PC-9 (cell line): ENCODE measurements around the gene PALM. TPM values are rescaled to one million over a fixed set of nuclear protein-coding genes. Genes with fewer than 3 reads are reported as not detected.
"Not testable (repeated sequence)": the region's sequence is repeated elsewhere in the genome, so short reads cannot be mapped to it uniquely, and the experiment has no call there.

ENCODE experiments used
- BruUV-seq: library from RNA; stranded (reverse); fragments of 400-500 nt; replicated peaks from 2 replicates; lab custom pipeline; 2021; lab: Mats Ljungman, UMichigan
- CTCF ChIA-PET: fragments of 300-600 bp; sonication (Branson Sonifier 250); formaldehyde crosslinking; loops from one replicate; lab custom pipeline; 2022; ENCODE audit warnings: antibody characterized with exemption; lab: Charles Lee
- POLR2A ChIA-PET: fragments of 300-600 bp; sonication (Branson Sonifier 250); formaldehyde crosslinking; loops from one replicate; lab custom pipeline; 2022; ENCODE audit warnings: antibody characterized with exemption; ENCODE audit not compliant: unreplicated experiment; lab: Charles Lee
- DNase-seq, 2 experiments: peaks; one replicate each; pipeline versions ENCODE4 v3.0.0 to v3.0.0-alpha.2; 2015 to 2022; ENCODE audit warnings: mixed read lengths in 1 of 2
- H2AFZ ChIP-seq: fragments of 200-600 bp; sonication (generic); 2 replicates; pipeline ENCODE4 v1.8.1; 2017; ENCODE audit warnings: antibody characterized with exemption
- H3F3A ChIP-seq: fragments of 200-600 bp; sonication (generic); 2 replicates; pipeline ENCODE4 v1.8.1; 2017; ENCODE audit warnings: antibody characterized with exemption, mild to moderate bottlenecking, low read depth; ENCODE audit not compliant: insufficient read depth
- H3K27ac ChIP-seq: fragments of 200-600 bp; sonication (generic); 2 replicates; pipeline ENCODE4 v1.6.1; 2016; ENCODE audit warnings: mixed run types
- H3K27me3 ChIP-seq: fragments of 200-600 bp; sonication (generic); 2 replicates; pipeline ENCODE4 v1.6.1; 2016; ENCODE audit warnings: low read depth, mixed run types; ENCODE audit not compliant: insufficient read depth
- H3K36me3 ChIP-seq: fragments of 200-600 bp; sonication (generic); 2 replicates; pipeline ENCODE4 v1.6.1; 2016; ENCODE audit warnings: low read depth, mixed run types
- H3K4me1 ChIP-seq: fragments of 200-600 bp; sonication (generic); replicated peaks from 2 replicates; pipeline ENCODE4 v1.6.1; 2016; ENCODE audit warnings: mixed run types; ENCODE audit not compliant: insufficient read depth
- H3K4me2 ChIP-seq: fragments of 200-600 bp; sonication (generic); 2 replicates; pipeline ENCODE4 v1.6.1; 2017; ENCODE audit warnings: mixed run types
- H3K4me3 ChIP-seq: fragments of 200-600 bp; sonication (generic); 2 replicates; pipeline ENCODE4 v1.6.1; 2016; ENCODE audit warnings: mixed run types
- H3K79me2 ChIP-seq: fragments of 200-600 bp; sonication (generic); 2 replicates; pipeline ENCODE4 v1.6.1; 2017; ENCODE audit warnings: low read depth, mixed run types
- H3K9me2 ChIP-seq: fragments of 200-600 bp; sonication (generic); 2 replicates; pipeline ENCODE4 v1.8.1; 2017; ENCODE audit warnings: mild to moderate bottlenecking; ENCODE audit not compliant: insufficient read depth
- H3K9me3 ChIP-seq: fragments of 200-600 bp; sonication (generic); 2 replicates; pipeline ENCODE4 v1.8.1; 2016; ENCODE audit warnings: low read depth; ENCODE audit not compliant: insufficient read depth
- H4K20me1 ChIP-seq: fragments of 200-600 bp; sonication (generic); 2 replicates; pipeline ENCODE4 v1.8.1; 2017; ENCODE audit not compliant: insufficient read depth
- CTCF ChIP-seq: fragments of 200-600 bp; sonication (generic); conservative IDR thresholded peaks from 2 replicates; pipeline ENCODE4 v1.6.1; 2017; ENCODE audit warnings: mixed run types, antibody characterized with exemption, mild to moderate bottlenecking, moderate library complexity
- EZH2 ChIP-seq: fragments of 200-600 bp; sonication (generic); IDR thresholded peaks from 2 replicates; pipeline ENCODE4 v1.8.0; 2017; ENCODE audit warnings: antibody characterized with exemption, low read depth
- intact Hi-C: fragments of 100-400 bp; cut with micrococcal nuclease; formaldehyde crosslinking; loops from one replicate; pipeline ENCODE4 v1.10.0; 2022; ENCODE audit not compliant: unreplicated experiment
- total RNA-seq: library from RNA; stranded (reverse); gene quantifications from 2 replicates; pipeline ENCODE4 v1.2.3, GENCODE V29; 2021

The PALM gene
- total RNA-seq, 1 experiment from 2014 or later: 1.8 TPM

- CTCF ChIA-PET: interaction anchor here (0.6 kb wide), 1 partner anchor 71 kb away, joined by 3 read pairs; no protein-coding TSS in a partner anchor
- BruUV-seq: no TSS peak
Measured at GRCh38 chr19:741506-742131, 32.9 kb downstream of the PALM start.

GRCh38 chr19:742540-743075 is 33.9 kb downstream of the PALM start:
- CTCF ChIA-PET: no interaction called here
- H3K4me1 ChIP-seq: no peaks in the 10 kb centered on the region
- H3K4me3 ChIP-seq: no peak overlapping the region
- H3K4me2 ChIP-seq: no peak overlapping the region
- intact Hi-C loops: no loop called here
- H3F3A ChIP-seq: peaks cover 10% of the 10 kb centered on the region; the same call in 1 of the 2 replicates
- POLR2A ChIA-PET: interaction anchor here (0.6 kb wide), 1 partner anchor 125 kb away, joined by 6 read pairs; no protein-coding TSS in a partner anchor
- no peaks in the 10 kb centered on the region for H3K9me3 ChIP-seq
- no peak for DNase-seq
- H3K36me3 ChIP-seq: no peaks in the 10 kb centered on the region
- BruUV-seq: no TSS peak
- no peaks in the 10 kb centered on the region for H3K27me3 ChIP-seq
- no peaks in the 10 kb centered on the region for H4K20me1 ChIP-seq
- TF ChIP-seq EZH2 (no peak), CTCF (no peak)
- H3K27ac ChIP-seq: no peak overlapping the region
- H2AFZ ChIP-seq: no peak overlapping the region
- H3K79me2 ChIP-seq: no peaks in the 10 kb centered on the region
- no peaks in the 10 kb centered on the region for H3K9me2 ChIP-seq

More at GRCh38 chr19:741506-742131, 32.9 kb downstream of the PALM start:
- H4K20me1 ChIP-seq: no peaks in the 10 kb centered on the region
- H3K9me3 ChIP-seq: no peaks in the 10 kb centered on the region
- H3K4me1 ChIP-seq: no peaks in the 10 kb centered on the region
- no peaks in the 10 kb centered on the region for H3K36me3 ChIP-seq
- POLR2A ChIA-PET: no interaction called here
- no peak overlapping the region for H3K27ac ChIP-seq
- no peak overlapping the region for H3K4me3 ChIP-seq
- TF ChIP-seq EZH2 (no peak), CTCF (peak; percentile 50; the same call in 1 of the 2 replicates)
- H2AFZ ChIP-seq: no peak overlapping the region
- H3K79me2 ChIP-seq: no peaks in the 10 kb centered on the region
- peaks cover 10% of the 10 kb centered on the region; the same call in 1 of the 2 replicates for H3F3A ChIP-seq
- no peak for DNase-seq
- no peak overlapping the region for H3K4me2 ChIP-seq
- H3K9me2 ChIP-seq: no peaks in the 10 kb centered on the region
- no peaks in the 10 kb centered on the region for H3K27me3 ChIP-seq
- intact Hi-C loops: no loop called here

- no peaks in the 10 kb centered on the region for H3K9me2 ChIP-seq
- no peaks in the 10 kb centered on the region for H3K4me1 ChIP-seq
- ChIA-PET CTCF (no interaction called here), POLR2A (interaction anchor here (0.6 kb wide), 1 partner anchor 126 kb away, joined by 6 read pairs; no protein-coding TSS in a partner anchor)
- H3K4me2 ChIP-seq: no peak overlapping the region
- H4K20me1 ChIP-seq: no peaks in the 10 kb centered on the region
- no peak overlapping the region for H3K27ac ChIP-seq
- no peaks in the 10 kb centered on the region for H3K27me3 ChIP-seq
- BruUV-seq: no TSS peak
- H3F3A ChIP-seq: peaks cover 10% of the 10 kb centered on the region; the same call in 1 of the 2 replicates
- no peaks in the 10 kb centered on the region for H3K36me3 ChIP-seq
- TF ChIP-seq CTCF (no peak), EZH2 (no peak)
- H3K79me2 ChIP-seq: no peaks in the 10 kb centered on the region
- H3K9me3 ChIP-seq: no peaks in the 10 kb centered on the region
- intact Hi-C loops: no loop called here
- peak; percentile 42 to 45 for DNase-seq
- no peak overlapping the region for H3K4me3 ChIP-seq
- H2AFZ ChIP-seq: no peak overlapping the region
Measured at GRCh38 chr19:743168-743687, 34.5 kb downstream of the PALM start.

GRCh38 chr19:745138-745537 is 36.4 kb downstream of the PALM start:
- H3K4me3 ChIP-seq, BruUV-seq, H3K9me3 ChIP-seq, POLR2A ChIA-PET, H3K27me3 ChIP-seq, DNase-seq, H3K79me2 ChIP-seq, H3K4me1 ChIP-seq, H3K27ac ChIP-seq, H3K4me2 ChIP-seq, H4K20me1 ChIP-seq, H3K36me3 ChIP-seq, H2AFZ ChIP-seq, CTCF ChIA-PET, H3F3A ChIP-seq, H3K9me2 ChIP-seq, intact Hi-C loops: not testable (repeated sequence)
